NCI-H2196 (cell line): ENCODE data around the gene TMEM140.
"Not testable (repeated sequence)": the region's sequence is repeated elsewhere in the genome, so short reads cannot be mapped to it uniquely, and the experiment has no call there.

Source experiments
- DNase-seq: peaks from one replicate; lab custom pipeline; 2025; ENCODE audit not compliant: unreplicated experiment; lab: John Stamatoyannopoulos, UW

TMEM140 gene

GRCh38 chr7:135211946-135212685 lies 64.2 kb downstream of the TMEM140 start:
- not testable (repeated sequence) for DNase-seq

GRCh38 chr7:135213831-135214230 lies 66.0 kb downstream of the TMEM140 start:
- DNase-seq: no peak

- no peak for DNase-seq
Observed at GRCh38 chr7:135215180-135215579, 67.3 kb downstream of the TMEM140 start.

GRCh38 chr7:135215698-135216097 lies 67.8 kb downstream of the TMEM140 start:
- DNase-seq: no peak
